ENCODE results near the gene SRGAP1. TPM values are rescaled to one million over a fixed set of nuclear protein-coding genes. Genes with fewer than 3 reads are reported as not detected.

Gene SRGAP1
- total and polyA plus RNA-seq, 8 donors = 9.6 to 15.6 (median 11.7) TPM

GRCh38 chr12:63981343-63981742 is 136.8 kb downstream of the SRGAP1 start:
- intact Hi-C loops (cut with DNase I) = no loop called here

GRCh38 chr12:63982604-63983295 is 138.2 kb downstream of the SRGAP1 start:
- Histone ChIP-seq H3K36me3 (no peaks in the 10 kb centered on the region), H3K4me3 (no peak overlapping the region), H3K4me1 (no peaks in the 10 kb centered on the region), H3K27ac (no peak overlapping the region), H3K27me3 (no peaks in the 10 kb centered on the region), H3K9me3 (no peaks in the 10 kb centered on the region)
- no peak for TF ChIP-seq CTCF (IDR thresholded peaks at IDR 0.05)
- intact Hi-C loops (cut with DNase I) = no loop called here
- DNase-seq (no peak), ATAC-seq (no peak)

More at GRCh38 chr12:63981343-63981742, 136.8 kb downstream of the SRGAP1 start:
- TF ChIP-seq CTCF (IDR thresholded peaks at IDR 0.05) = no peak
- Histone ChIP-seq H3K27me3 (no peaks in the 10 kb centered on the region), H3K4me1 (no peaks in the 10 kb centered on the region), H3K9me3 (no peaks in the 10 kb centered on the region), H3K27ac (no peak overlapping the region), H3K4me3 (no peak overlapping the region), H3K36me3 (no peaks in the 10 kb centered on the region)
- DNase-seq = no peak
- no peak for ATAC-seq

DNA sequence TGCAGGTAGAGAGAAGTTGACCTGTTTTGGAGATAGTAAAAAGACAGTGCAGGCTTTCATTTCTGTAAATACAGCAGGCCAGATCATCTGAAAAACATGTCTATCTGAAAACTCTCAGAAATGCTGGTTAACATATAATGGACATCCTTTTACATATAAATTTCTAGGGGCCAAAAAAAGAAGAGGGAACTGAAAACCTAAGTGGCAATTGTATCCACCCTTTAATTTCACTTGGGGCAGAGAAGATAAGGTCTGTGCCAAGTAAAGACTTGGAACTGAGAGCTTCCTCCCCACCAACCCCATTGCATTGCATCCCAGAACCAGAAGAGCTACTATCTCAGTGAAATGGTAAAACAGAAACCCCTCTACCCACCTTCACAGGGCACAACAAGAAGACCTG is 141.0 kb downstream of the SRGAP1 start:
- Histone ChIP-seq H3K4me3 (no peak overlapping the region), H3K27ac (no peak overlapping the region), H3K36me3 (no peaks in the 10 kb centered on the region), H3K27me3 (no peaks in the 10 kb centered on the region), H3K4me1 (no peaks in the 10 kb centered on the region), H3K9me3 (no peaks in the 10 kb centered on the region)
- no peak for DNase-seq
- TF ChIP-seq CTCF (IDR thresholded peaks at IDR 0.05) = no peak
- no peak for ATAC-seq
- intact Hi-C loops (cut with DNase I) = no loop called here

DNA sequence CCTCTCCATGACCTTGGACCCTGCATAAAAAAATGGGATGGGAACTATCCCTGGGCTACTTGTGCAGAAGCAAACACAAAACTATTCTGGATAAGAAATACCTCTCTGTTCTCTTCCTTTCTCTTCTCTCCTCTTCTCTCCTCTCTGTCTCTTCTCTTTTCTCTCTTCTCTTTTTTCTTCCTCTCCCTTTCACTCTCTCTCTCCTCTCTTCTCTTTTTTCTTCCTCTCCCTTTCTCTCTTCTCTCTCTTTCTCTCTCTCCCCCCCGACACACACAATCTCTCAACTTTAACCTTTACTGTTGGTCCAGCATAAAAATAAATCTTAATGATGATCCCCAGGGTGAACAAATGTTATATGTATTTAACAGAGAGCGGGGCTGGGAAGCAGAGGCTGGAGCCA is 141.4 kb downstream of the SRGAP1 start:
- H3K4me3 ChIP-seq = no peak overlapping the region
- TF ChIP-seq CTCF (IDR thresholded peaks at IDR 0.05) = no peak
- no peaks in the 10 kb centered on the region for H3K4me1 ChIP-seq
- DNase-seq (no peak), ATAC-seq (no peak)
- no peaks in the 10 kb centered on the region for H3K36me3 ChIP-seq
- H3K27me3 ChIP-seq = no peaks in the 10 kb centered on the region
- H3K9me3 ChIP-seq = no peaks in the 10 kb centered on the region
- H3K27ac ChIP-seq = no peak overlapping the region
- intact Hi-C loops (cut with DNase I) = no loop called here

DNA sequence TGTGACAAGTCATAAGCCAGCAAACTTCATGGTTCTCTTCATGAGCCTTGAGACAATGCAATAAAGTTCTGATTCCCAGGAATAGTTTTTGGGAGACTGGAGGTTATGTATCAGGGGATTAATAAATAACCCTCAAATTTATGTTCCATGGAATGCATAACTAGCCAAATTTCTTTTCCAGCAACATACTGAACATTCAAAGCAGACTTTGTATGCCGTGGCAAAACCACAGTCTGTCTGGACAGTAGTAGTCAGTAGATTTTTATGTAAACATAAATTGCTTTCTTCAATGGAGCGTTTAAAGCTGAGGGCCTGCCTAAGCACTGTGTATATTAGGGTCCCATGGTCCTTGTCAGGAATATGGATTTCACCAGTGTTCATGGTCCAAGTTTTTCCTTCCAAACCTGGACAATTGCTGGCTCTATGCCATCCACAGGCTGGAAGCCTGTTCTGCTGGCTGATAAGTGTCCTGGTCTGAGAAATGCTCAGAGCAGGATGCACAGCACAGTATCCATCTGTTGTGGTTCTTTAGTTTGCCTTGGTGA is 144.9 kb downstream of the SRGAP1 start:
- Histone ChIP-seq H3K36me3 (no peaks in the 10 kb centered on the region), H3K27me3 (no peaks in the 10 kb centered on the region), H3K27ac (peak overlapping the region in 1 of 2 donors; percentile 40), H3K4me3 (no peak overlapping the region), H3K4me1 (no peaks in the 10 kb centered on the region), H3K9me3 (no peaks in the 10 kb centered on the region)
- DNase-seq (peak in 1 of 4 donors; percentile 28), ATAC-seq (peak; percentile 60)
- intact Hi-C loops (cut with DNase I) = no loop called here
- no peak for TF ChIP-seq CTCF (IDR thresholded peaks at IDR 0.05)
